Dedifferentiated amniotic fluid mesenchymal stem cell (primary cell): ENCODE data around the gene TNKS1BP1.

ENCODE experiments used
- DNase-seq: peaks from one replicate; pipeline ENCODE4 v3.0.0-alpha.2; 2016; ENCODE audit errors: extremely low spot score

TNKS1BP1 gene

GRCh38 chr11:57254631-57255030, 70.1 kb downstream of the TNKS1BP1 start:
- no peak for DNase-seq

GRCh38 chr11:57251491-57252104, 73.2 kb downstream of the TNKS1BP1 start:
- no peak for DNase-seq

- DNase-seq = no peak
Observed at GRCh38 chr11:57251037-57251436, 73.7 kb downstream of the TNKS1BP1 start.
